Uterus (tissue), 4 donors: ENCODE measurements around the gene AIFM2. TPM values are rescaled to one million over a fixed set of nuclear protein-coding genes. Genes with fewer than 3 reads are reported as not detected.
"Not testable (repeated sequence)": the region's sequence is repeated elsewhere in the genome, so short reads cannot be mapped to it uniquely, and the experiment has no call there.

ENCODE experiments used
- DNase-seq, 2 donors: peaks; one replicate each; pipeline ENCODE4 v3.0.0-alpha.2; 2019 to 2020
- H3K27ac ChIP-seq, 2 donors: fragments of 200-600 bp; sonication (generic); 1 replicate in 1 of 2; 2 replicates in 1 of 2; pipeline ENCODE4 v1.5.1; 2016 to 2018
- H3K27me3 ChIP-seq, 2 donors: fragments of 200-600 bp; sonication (generic); one replicate each; pipeline ENCODE4 v1.5.1; 2018 to 2019; ENCODE audit warnings: control low read depth in 1 of 2
- H3K36me3 ChIP-seq, 2 donors: fragments of 200-600 bp; sonication (generic); one replicate each; pipeline ENCODE4 v1.5.1; 2019; ENCODE audit warnings: control low read depth in 1 of 2
- H3K4me1 ChIP-seq, 2 donors: fragments of 200-600 bp; sonication (generic); one replicate each; pipeline ENCODE4 v1.5.1; 2018 to 2019; ENCODE audit warnings: control low read depth in 1 of 2
- H3K4me3 ChIP-seq, 2 donors: fragments of 200-600 bp; sonication (generic); 1 replicate in 1 of 2; 2 replicates in 1 of 2; pipeline ENCODE4 v1.5.1; 2018 to 2019; ENCODE audit warnings: mild to moderate bottlenecking in 1 of 2
- H3K9me3 ChIP-seq, 2 donors: fragments of 200-600 bp; sonication (generic); one replicate each; pipeline ENCODE4 v1.5.1; 2019; ENCODE audit warnings: control low read depth in 1 of 2
- POLR2A ChIP-seq, 2 donors: fragments of 450-650 bp; IDR thresholded peaks; one replicate each; pipeline ENCODE4 v1.6.1; 2016; ENCODE audit warnings: antibody characterized with exemption in 2 of 2, mild to moderate bottlenecking in 1 of 2, moderate library complexity in 1 of 2
- intact Hi-C: fragments of 100-400 bp; cut with DNase I; formaldehyde crosslinking; loops from one replicate; pipeline ENCODE4 v1.15.1; 2023; ENCODE audit warnings: low total_unique reads
- total RNA-seq, 4 donors: library from RNA; depleted of rRNA in 3 of 4; stranded (reverse); fragments of >200 nt in 3 of 4; gene quantifications; one replicate each; pipeline versions ENCODE4 v1.1.0 to v1.2.4, GENCODE V29; 2014 to 2023
- TF ChIP-seq, protein P1 (sequence below), 4 experiments: fragments of 200-600 bp in 2 of 4; fragments of 450-650 bp in 2 of 4; sonication (generic) in 2 of 4; IDR thresholded peaks; one replicate each; pipeline ENCODE4 v1.5.1; 2016 to 2019; ENCODE audit warnings: antibody characterized with exemption in 4 of 4, mild to moderate bottlenecking in 2 of 4, moderate library complexity in 1 of 4
- donor health status: DM: yes; HTN: yes; CAD: no.

AIFM2 gene
- total RNA-seq, 4 donors from 2014 or later, result 3.5 to 14.0 (median 8.5) TPM

DNA sequence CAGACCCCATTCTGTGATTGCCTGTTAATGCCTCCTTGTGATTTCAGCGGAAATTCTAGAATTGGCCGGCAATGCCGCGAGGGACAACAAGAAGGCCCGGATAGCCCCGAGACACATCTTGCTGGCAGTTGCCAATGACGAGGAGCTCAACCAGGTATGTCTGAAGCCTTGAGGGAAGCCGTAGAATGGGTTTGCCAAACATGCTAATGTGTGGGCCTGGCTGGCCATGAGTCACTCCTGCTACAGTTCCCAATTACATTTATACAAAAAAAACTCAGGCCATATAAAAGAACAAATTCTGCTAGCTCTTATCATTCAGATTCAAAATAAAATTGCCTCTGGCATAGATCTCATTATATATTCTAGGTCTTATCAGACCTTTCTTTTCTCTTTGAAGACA is 42.6 kb downstream of the AIFM2 start:
- H3K4me3 ChIP-seq, result no peak overlapping the region
- H3K4me1 ChIP-seq, result no peaks in the 10 kb centered on the region
- no peaks in the 10 kb centered on the region for H3K36me3 ChIP-seq
- intact Hi-C loops, result no loop called here
- H3K27ac ChIP-seq, result no peak overlapping the region
- no peak for DNase-seq
- no peaks in the 10 kb centered on the region for H3K27me3 ChIP-seq
- no peaks in the 10 kb centered on the region for H3K9me3 ChIP-seq
- TF ChIP-seq POLR2A (IDR thresholded peaks at IDR 0.05), result no peak
- TF ChIP-seq, protein P1, sequence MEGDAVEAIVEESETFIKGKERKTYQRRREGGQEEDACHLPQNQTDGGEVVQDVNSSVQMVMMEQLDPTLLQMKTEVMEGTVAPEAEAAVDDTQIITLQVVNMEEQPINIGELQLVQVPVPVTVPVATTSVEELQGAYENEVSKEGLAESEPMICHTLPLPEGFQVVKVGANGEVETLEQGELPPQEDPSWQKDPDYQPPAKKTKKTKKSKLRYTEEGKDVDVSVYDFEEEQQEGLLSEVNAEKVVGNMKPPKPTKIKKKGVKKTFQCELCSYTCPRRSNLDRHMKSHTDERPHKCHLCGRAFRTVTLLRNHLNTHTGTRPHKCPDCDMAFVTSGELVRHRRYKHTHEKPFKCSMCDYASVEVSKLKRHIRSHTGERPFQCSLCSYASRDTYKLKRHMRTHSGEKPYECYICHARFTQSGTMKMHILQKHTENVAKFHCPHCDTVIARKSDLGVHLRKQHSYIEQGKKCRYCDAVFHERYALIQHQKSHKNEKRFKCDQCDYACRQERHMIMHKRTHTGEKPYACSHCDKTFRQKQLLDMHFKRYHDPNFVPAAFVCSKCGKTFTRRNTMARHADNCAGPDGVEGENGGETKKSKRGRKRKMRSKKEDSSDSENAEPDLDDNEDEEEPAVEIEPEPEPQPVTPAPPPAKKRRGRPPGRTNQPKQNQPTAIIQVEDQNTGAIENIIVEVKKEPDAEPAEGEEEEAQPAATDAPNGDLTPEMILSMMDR (IDR thresholded peaks at IDR 0.05), result no peak

DNA sequence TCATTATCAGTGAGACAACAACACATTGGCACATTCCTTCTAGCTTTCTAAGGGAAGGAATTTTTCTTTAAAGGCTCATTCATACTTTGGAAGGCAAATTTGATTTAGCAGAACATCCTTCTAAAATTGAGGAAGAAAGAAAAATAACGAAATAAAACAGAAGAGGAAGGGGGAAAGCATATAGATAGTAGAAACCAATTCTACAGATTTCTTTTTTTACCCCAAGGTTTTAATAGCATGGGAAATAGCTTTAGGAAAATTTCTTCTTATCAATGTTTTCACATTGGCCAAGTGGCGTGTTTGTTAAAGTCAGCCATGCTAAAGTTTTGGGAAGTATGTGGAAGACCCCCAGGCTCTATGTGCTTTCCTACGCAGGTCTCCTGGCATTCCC is 44.3 kb downstream of the AIFM2 start:
- no peak overlapping the region for H3K4me3 ChIP-seq
- DNase-seq, result no peak
- no peaks in the 10 kb centered on the region for H3K36me3 ChIP-seq
- no peak overlapping the region for H3K27ac ChIP-seq
- H3K9me3 ChIP-seq, result no peaks in the 10 kb centered on the region
- no peaks in the 10 kb centered on the region for H3K4me1 ChIP-seq
- intact Hi-C loops, result no loop called here
- H3K27me3 ChIP-seq, result no peaks in the 10 kb centered on the region
- TF ChIP-seq POLR2A (IDR thresholded peaks at IDR 0.05), result no peak
- TF ChIP-seq, protein P1 (IDR thresholded peaks at IDR 0.05), result no peak

DNA sequence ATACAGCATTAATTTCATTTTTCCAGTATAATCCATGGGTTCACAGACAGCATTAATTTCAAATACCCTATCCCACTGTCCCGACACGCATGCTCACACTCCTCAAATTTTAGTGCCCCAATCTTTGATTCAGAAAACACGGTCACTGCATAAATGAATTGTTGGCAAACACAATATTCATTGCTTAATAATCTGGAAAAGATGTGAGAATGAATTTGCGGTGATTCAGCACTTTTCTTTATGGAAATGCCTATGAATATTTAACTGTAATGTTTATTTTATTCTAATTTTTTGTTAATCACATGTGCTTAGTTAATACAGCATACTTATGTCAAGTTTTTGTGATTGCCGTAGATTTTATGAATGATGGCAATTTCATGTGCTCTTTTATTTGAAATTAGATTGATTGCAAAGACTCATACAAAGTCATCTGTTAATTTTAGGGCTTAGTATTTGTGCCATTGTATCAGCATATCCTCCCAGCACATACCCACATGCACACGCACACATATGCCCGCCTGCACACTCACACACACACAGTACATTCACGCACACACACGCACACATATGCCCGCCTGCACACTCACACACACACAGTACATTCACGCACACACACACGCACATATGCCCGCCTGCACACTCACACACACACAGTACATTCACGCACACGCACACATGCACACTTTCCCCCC is 44.9 kb downstream of the AIFM2 start:
- TF ChIP-seq, protein P1 (IDR thresholded peaks at IDR 0.05), result no peak
- TF ChIP-seq POLR2A (IDR thresholded peaks at IDR 0.05), result no peak
- Histone ChIP-seq H3K27me3 (no peaks in the 10 kb centered on the region), H3K9me3 (no peaks in the 10 kb centered on the region), H3K4me3 (no peak overlapping the region), H3K4me1 (no peaks in the 10 kb centered on the region), H3K27ac (no peak overlapping the region), H3K36me3 (no peaks in the 10 kb centered on the region)
- DNase-seq, result no peak
- intact Hi-C loops, result no loop called here

DNA sequence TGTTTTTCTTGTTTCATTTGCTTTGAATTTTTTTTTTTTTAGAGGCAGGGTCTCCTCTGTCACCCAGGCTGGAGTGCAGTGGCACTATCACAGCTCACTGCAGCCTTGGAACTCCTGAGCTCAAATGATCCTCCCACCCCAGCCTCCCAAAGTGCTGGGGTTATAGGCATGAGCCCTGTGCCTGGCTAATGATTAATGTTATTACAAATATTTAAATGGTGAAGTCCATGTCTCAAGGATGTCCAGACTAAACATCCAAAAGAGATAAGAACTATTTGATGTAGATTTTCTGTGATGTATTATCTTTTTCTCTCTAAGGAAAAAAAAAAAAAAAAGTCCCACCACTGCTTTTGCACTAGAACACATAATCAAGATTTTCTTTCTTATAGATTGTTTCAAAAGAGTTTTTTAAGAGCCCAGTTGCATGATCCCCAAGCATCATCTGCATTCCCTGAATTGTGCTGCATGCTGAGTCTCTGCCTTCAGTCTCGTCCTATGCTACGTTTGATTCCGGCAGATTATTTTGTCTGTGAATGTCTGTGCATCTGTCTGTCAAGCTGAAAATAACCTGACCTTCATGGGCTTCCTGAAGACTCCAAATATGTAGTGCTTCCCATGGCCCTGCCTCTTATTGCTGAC is 46.5 kb downstream of the AIFM2 start:
- DNase-seq, result no peak
- no peaks in the 10 kb centered on the region for H3K27me3 ChIP-seq
- H3K4me3 ChIP-seq, result no peak overlapping the region
- H3K36me3 ChIP-seq, result no peaks in the 10 kb centered on the region
- no peaks in the 10 kb centered on the region for H3K4me1 ChIP-seq
- TF ChIP-seq, protein P1 (IDR thresholded peaks at IDR 0.05), result no peak
- TF ChIP-seq POLR2A (IDR thresholded peaks at IDR 0.05), result no peak
- no peak overlapping the region for H3K27ac ChIP-seq
- no peaks in the 10 kb centered on the region for H3K9me3 ChIP-seq
- intact Hi-C loops, result no loop called here

DNA sequence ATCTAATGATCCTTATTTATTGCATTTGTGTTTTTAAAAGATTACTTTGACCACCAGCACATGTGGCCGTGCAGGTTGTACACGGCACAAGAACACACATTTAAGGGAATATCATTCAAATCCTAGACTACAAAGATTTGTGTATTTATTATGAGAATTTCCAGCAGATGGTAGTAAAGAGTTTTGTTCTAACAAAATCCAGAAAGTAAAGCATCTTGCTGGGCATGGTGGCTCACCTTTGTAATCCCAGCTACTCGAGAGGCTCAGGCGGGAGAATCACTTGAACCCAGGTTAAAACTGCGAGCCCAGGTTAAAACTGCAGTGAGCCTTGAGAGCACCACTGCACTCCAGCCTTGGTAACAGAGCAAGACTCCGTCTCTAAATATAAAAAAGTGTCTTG is 48.4 kb downstream of the AIFM2 start:
- no peak for TF ChIP-seq POLR2A (IDR thresholded peaks at IDR 0.05)
- TF ChIP-seq, protein P1 (IDR thresholded peaks at IDR 0.05), result no peak
- intact Hi-C loops, result no loop called here
- Histone ChIP-seq H3K4me1 (no peaks in the 10 kb centered on the region), H3K36me3 (no peaks in the 10 kb centered on the region), H3K9me3 (no peaks in the 10 kb centered on the region), H3K27me3 (no peaks in the 10 kb centered on the region), H3K27ac (no peak overlapping the region), H3K4me3 (no peak overlapping the region)
- DNase-seq, result no peak

DNA sequence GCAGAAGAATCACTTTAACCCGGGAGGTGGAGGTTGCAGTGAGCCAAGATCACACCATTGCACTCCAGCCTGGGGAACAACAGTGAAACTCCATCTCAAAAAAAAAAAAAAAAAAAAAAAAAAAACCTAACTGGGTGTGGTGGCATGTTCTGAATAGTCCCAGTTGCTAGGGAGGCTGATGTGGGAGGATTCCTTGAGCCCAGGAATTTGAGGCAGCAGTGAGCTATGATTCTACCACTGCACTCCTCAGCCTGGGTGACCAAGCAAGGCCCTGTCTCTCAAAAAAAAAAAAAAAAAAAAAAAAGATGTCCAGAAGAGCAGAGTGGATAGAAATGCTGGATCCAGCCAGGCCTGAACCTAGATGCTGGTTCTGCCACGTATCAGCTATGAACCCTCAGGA is 51.8 kb downstream of the AIFM2 start:
- intact Hi-C loops, result not testable (repeated sequence)

More for the DNA sequence above, 51.8 kb downstream of the AIFM2 start:
- H3K9me3 ChIP-seq, H3K36me3 ChIP-seq, H3K27ac ChIP-seq, DNase-seq, H3K27me3 ChIP-seq, H3K4me3 ChIP-seq, H3K4me1 ChIP-seq: not testable (repeated sequence)
